PC-9 (cell line): ENCODE results near the gene CDC42BPB. TPM values are rescaled to one million over a fixed set of nuclear protein-coding genes. Genes with fewer than 3 reads are reported as not detected.

Experiments
- BruUV-seq: library from RNA; stranded (reverse); fragments of 400-500 nt; replicated peaks from 2 replicates; lab custom pipeline; 2021; lab: Mats Ljungman, UMichigan
- CTCF ChIA-PET: fragments of 300-600 bp; sonication (Branson Sonifier 250); formaldehyde crosslinking; loops from one replicate; lab custom pipeline; 2022; ENCODE audit warnings: antibody characterized with exemption; lab: Charles Lee
- POLR2A ChIA-PET: fragments of 300-600 bp; sonication (Branson Sonifier 250); formaldehyde crosslinking; loops from one replicate; lab custom pipeline; 2022; ENCODE audit warnings: antibody characterized with exemption; ENCODE audit not compliant: unreplicated experiment; lab: Charles Lee
- DNase-seq, 2 experiments: peaks; one replicate each; pipeline versions ENCODE4 v3.0.0 to v3.0.0-alpha.2; 2015 to 2022; ENCODE audit warnings: mixed read lengths in 1 of 2
- H2AFZ ChIP-seq: fragments of 200-600 bp; sonication (generic); 2 replicates; pipeline ENCODE4 v1.8.1; 2017; ENCODE audit warnings: antibody characterized with exemption
- H3F3A ChIP-seq: fragments of 200-600 bp; sonication (generic); 2 replicates; pipeline ENCODE4 v1.8.1; 2017; ENCODE audit warnings: antibody characterized with exemption, mild to moderate bottlenecking, low read depth; ENCODE audit not compliant: insufficient read depth
- H3K27ac ChIP-seq: fragments of 200-600 bp; sonication (generic); 2 replicates; pipeline ENCODE4 v1.6.1; 2016; ENCODE audit warnings: mixed run types
- H3K27me3 ChIP-seq: fragments of 200-600 bp; sonication (generic); 2 replicates; pipeline ENCODE4 v1.6.1; 2016; ENCODE audit warnings: low read depth, mixed run types; ENCODE audit not compliant: insufficient read depth
- H3K36me3 ChIP-seq: fragments of 200-600 bp; sonication (generic); 2 replicates; pipeline ENCODE4 v1.6.1; 2016; ENCODE audit warnings: low read depth, mixed run types
- H3K4me1 ChIP-seq: fragments of 200-600 bp; sonication (generic); replicated peaks from 2 replicates; pipeline ENCODE4 v1.6.1; 2016; ENCODE audit warnings: mixed run types; ENCODE audit not compliant: insufficient read depth
- H3K4me2 ChIP-seq: fragments of 200-600 bp; sonication (generic); 2 replicates; pipeline ENCODE4 v1.6.1; 2017; ENCODE audit warnings: mixed run types
- H3K4me3 ChIP-seq: fragments of 200-600 bp; sonication (generic); 2 replicates; pipeline ENCODE4 v1.6.1; 2016; ENCODE audit warnings: mixed run types
- H3K79me2 ChIP-seq: fragments of 200-600 bp; sonication (generic); 2 replicates; pipeline ENCODE4 v1.6.1; 2017; ENCODE audit warnings: low read depth, mixed run types
- H3K9me2 ChIP-seq: fragments of 200-600 bp; sonication (generic); 2 replicates; pipeline ENCODE4 v1.8.1; 2017; ENCODE audit warnings: mild to moderate bottlenecking; ENCODE audit not compliant: insufficient read depth
- H3K9me3 ChIP-seq: fragments of 200-600 bp; sonication (generic); 2 replicates; pipeline ENCODE4 v1.8.1; 2016; ENCODE audit warnings: low read depth; ENCODE audit not compliant: insufficient read depth
- H4K20me1 ChIP-seq: fragments of 200-600 bp; sonication (generic); 2 replicates; pipeline ENCODE4 v1.8.1; 2017; ENCODE audit not compliant: insufficient read depth
- CTCF ChIP-seq: fragments of 200-600 bp; sonication (generic); conservative IDR thresholded peaks from 2 replicates; pipeline ENCODE4 v1.6.1; 2017; ENCODE audit warnings: mixed run types, antibody characterized with exemption, mild to moderate bottlenecking, moderate library complexity
- EZH2 ChIP-seq: fragments of 200-600 bp; sonication (generic); IDR thresholded peaks from 2 replicates; pipeline ENCODE4 v1.8.0; 2017; ENCODE audit warnings: antibody characterized with exemption, low read depth
- intact Hi-C: fragments of 100-400 bp; cut with micrococcal nuclease; formaldehyde crosslinking; loops from one replicate; pipeline ENCODE4 v1.10.0; 2022; ENCODE audit not compliant: unreplicated experiment
- total RNA-seq: library from RNA; stranded (reverse); gene quantifications from 2 replicates; pipeline ENCODE4 v1.2.3, GENCODE V29; 2021

The CDC42BPB gene
- total RNA-seq, 1 experiment from 2014 or later = 203 TPM

- intact Hi-C loops = no loop called here
- Histone ChIP-seq H3K4me2 (no peak overlapping the region), H3F3A (peaks cover 54% of the 10 kb centered on the region), H3K4me3 (no peak overlapping the region), H3K27me3 (no peaks in the 10 kb centered on the region), H3K79me2 (no peaks in the 10 kb centered on the region), H2AFZ (no peak overlapping the region), H3K4me1 (peaks cover 5% of the 10 kb centered on the region), H3K27ac (no peak overlapping the region), H3K36me3 (no peaks in the 10 kb centered on the region), H3K9me3 (no peaks in the 10 kb centered on the region), H4K20me1 (peaks cover 7% of the 10 kb centered on the region), H3K9me2 (no peaks in the 10 kb centered on the region)
- no TSS peak for BruUV-seq
- ChIA-PET CTCF (no interaction called here), POLR2A (interaction anchor here (0.6 kb wide), 1 partner anchor 12 kb away, joined by 4 read pairs; no protein-coding TSS in a partner anchor)
- TF ChIP-seq EZH2 (no peak), CTCF (no peak)
- no peak for DNase-seq
Measured at GRCh38 chr14:102932484-102933248, 124.7 kb downstream of the CDC42BPB start.

GRCh38 chr14:102931580-102932285, 125.6 kb downstream of the CDC42BPB start:
- Histone ChIP-seq H3K4me2 (no peak overlapping the region), H3K27ac (no peak overlapping the region), H3K79me2 (no peaks in the 10 kb centered on the region), H3F3A (peaks cover 60% of the 10 kb centered on the region), H3K27me3 (no peaks in the 10 kb centered on the region), H2AFZ (no peak overlapping the region), H3K9me3 (no peaks in the 10 kb centered on the region), H3K4me1 (peaks cover 15% of the 10 kb centered on the region), H4K20me1 (peaks cover 7% of the 10 kb centered on the region), H3K36me3 (no peaks in the 10 kb centered on the region), H3K9me2 (no peaks in the 10 kb centered on the region), H3K4me3 (no peak overlapping the region)
- BruUV-seq = TSS peak; percentile 4
- intact Hi-C loops = no loop called here
- DNase-seq = no peak
- ChIA-PET CTCF (no interaction called here), POLR2A (interaction anchor here (0.6 to 0.8 kb wide), 2 partner anchors 13 to 402 kb away, joined by 4 to 7 read pairs; partner anchors contain the start of gene EIF5)
- TF ChIP-seq EZH2 (no peak), CTCF (no peak)

GRCh38 chr14:102930753-102931579, 126.4 kb downstream of the CDC42BPB start:
- no peak overlapping the region for H2AFZ ChIP-seq
- H3K27me3 ChIP-seq = no peaks in the 10 kb centered on the region
- H3K27ac ChIP-seq = no peak overlapping the region
- H3K4me2 ChIP-seq = no peak overlapping the region
- ChIA-PET POLR2A (interaction anchor here (0.8 kb wide), 1 partner anchor 403 kb away, joined by 7 read pairs; the partner anchor contains the start of gene EIF5), CTCF (no interaction called here)
- no peaks in the 10 kb centered on the region for H3K79me2 ChIP-seq
- DNase-seq = peak; percentile 58 to 63
- no peaks in the 10 kb centered on the region for H3K9me2 ChIP-seq
- intact Hi-C loops = no loop called here
- TF ChIP-seq EZH2 (no peak), CTCF (no peak)
- H3K36me3 ChIP-seq = no peaks in the 10 kb centered on the region
- peaks cover 4% of the 10 kb centered on the region for H4K20me1 ChIP-seq
- no TSS peak for BruUV-seq
- no peak overlapping the region for H3K4me3 ChIP-seq
- peaks cover 64% of the 10 kb centered on the region for H3F3A ChIP-seq
- H3K9me3 ChIP-seq = no peaks in the 10 kb centered on the region
- peaks cover 20% of the 10 kb centered on the region for H3K4me1 ChIP-seq
